ENCODE measurements around the gene ZNF576. TPM values are rescaled to one million over a fixed set of nuclear protein-coding genes. Genes with fewer than 3 reads are reported as not detected.

Gene ZNF576
- total RNA-seq, 1 experiment from 2014 or later, result 18.4 TPM

GRCh38 chr19:43619262-43620060 is 23.1 kb downstream of the ZNF576 start, which contains the start of gene ZNF428:
TSS of gene ZNF428 (minus strand) at chr19:43619629. CDS start at chr19:43614304, 5,325 bp downstream.
- Mint-ChIP-seq H3K4me1 (ENCODE audit: insufficient read depth, unreplicated experiment) (peaks cover 10% of the 10 kb centered on the region), H3K27me3 (ENCODE audit: insufficient read depth, unreplicated experiment) (no peaks in the 10 kb centered on the region), H3K27ac (ENCODE audit: low read depth, unreplicated experiment) (peak within 1 kb of the TSS; percentile 78), H3K4me3 (ENCODE audit: unreplicated experiment) (peak within 1 kb of the TSS; percentile 89), H3K36me3 (ENCODE audit: insufficient read depth, unreplicated experiment) (peaks cover 12% of the 10 kb centered on the region), H3K9me3 (ENCODE audit: unreplicated experiment) (no peaks in the 10 kb centered on the region)
- ChIA-PET POLR2A (interaction anchor here (0.6 to 3.0 kb wide), 9 partner anchors 13 to 1030 kb away, joined by 3 to 18 read pairs (median 3); partner anchors contain the start of genes IRGQ, PLAUR, SMG9 and ZNF576), CTCF (no interaction called here)
- BruUV-seq (replicated peaks), result TSS peak; percentile 57
- DNase-seq (ENCODE audit: unreplicated experiment), result peak; percentile 85
- TF ChIP-seq CTCF (IDR thresholded peaks at IDR 0.05; ENCODE audit: unreplicated experiment), result no peak
- intact Hi-C loops (cut with micrococcal nuclease), result no loop called here

- CTCF ChIA-PET, result interaction anchor here (0.6 kb wide), 2 partner anchors 17 to 191 kb away, joined by 4 to 5 read pairs; no protein-coding TSS in a partner anchor
- Mint-ChIP-seq H3K4me3 (ENCODE audit: unreplicated experiment) (peak overlapping the region; percentile 89), H3K27ac (ENCODE audit: low read depth, unreplicated experiment) (peak overlapping the region; percentile 78), H3K36me3 (ENCODE audit: insufficient read depth, unreplicated experiment) (peaks cover 12% of the 10 kb centered on the region), H3K4me1 (ENCODE audit: insufficient read depth, unreplicated experiment) (peaks cover 11% of the 10 kb centered on the region), H3K27me3 (ENCODE audit: insufficient read depth, unreplicated experiment) (no peaks in the 10 kb centered on the region), H3K9me3 (ENCODE audit: unreplicated experiment) (no peaks in the 10 kb centered on the region)
- intact Hi-C loops (cut with micrococcal nuclease), result no loop called here
- DNase-seq (ENCODE audit: unreplicated experiment), result no peak
- POLR2A ChIA-PET, result interaction anchor here (0.6 to 3.0 kb wide), 8 partner anchors 13 to 1031 kb away, joined by 3 to 18 read pairs (median 3); partner anchors contain the start of genes IRGQ, PLAUR, SMG9 and ZNF576
- TF ChIP-seq CTCF (IDR thresholded peaks at IDR 0.05; ENCODE audit: unreplicated experiment), result no peak
- BruUV-seq (replicated peaks), result no TSS peak
Measured at GRCh38 chr19:43620061-43621001, 23.9 kb downstream of the ZNF576 start.

GRCh38 chr19:43622070-43622469 is 25.7 kb downstream of the ZNF576 start:
- no TSS peak for BruUV-seq (replicated peaks)
- Mint-ChIP-seq H3K9me3 (ENCODE audit: unreplicated experiment) (no peaks in the 10 kb centered on the region), H3K4me1 (ENCODE audit: insufficient read depth, unreplicated experiment) (peaks cover 11% of the 10 kb centered on the region), H3K4me3 (ENCODE audit: unreplicated experiment) (no peak overlapping the region), H3K27me3 (ENCODE audit: insufficient read depth, unreplicated experiment) (no peaks in the 10 kb centered on the region), H3K36me3 (ENCODE audit: insufficient read depth, unreplicated experiment) (peaks cover 12% of the 10 kb centered on the region), H3K27ac (ENCODE audit: low read depth, unreplicated experiment) (no peak overlapping the region)
- no peak for TF ChIP-seq CTCF (IDR thresholded peaks at IDR 0.05; ENCODE audit: unreplicated experiment)
- intact Hi-C loops (cut with micrococcal nuclease), result no loop called here
- POLR2A ChIA-PET, result interaction anchor here (1.2 to 1.3 kb wide), 2 partner anchors 25 to 27 kb away, joined by 3 to 4 read pairs; partner anchors contain the start of gene ZNF576
- CTCF ChIA-PET, result interaction anchor here (0.6 to 1.0 kb wide), 2 partner anchors 31 to 974 kb away, joined by 3 to 4 read pairs; no protein-coding TSS in a partner anchor
- DNase-seq (ENCODE audit: unreplicated experiment), result no peak
